GM10266 (cell line): Measurements from ENCODE around the gene KRT1.

Source experiments
- DNase-seq: peaks from one replicate; pipeline ENCODE4 v3.0.0; 2012; ENCODE audit errors: extremely low spot score
- CTCF ChIP-seq: IDR thresholded peaks from 2 replicates; pipeline ENCODE4 v1.5.1; 2012; ENCODE audit warnings: mild to moderate bottlenecking, low read depth; ENCODE audit not compliant: control insufficient read depth, insufficient read depth; ENCODE audit errors: missing control alignments

Gene KRT1

GRCh38 chr12:52687497-52688385 lies 7.5 kb upstream of the KRT1 start:
- no peak for TF ChIP-seq CTCF
- DNase-seq, result no peak

DNA sequence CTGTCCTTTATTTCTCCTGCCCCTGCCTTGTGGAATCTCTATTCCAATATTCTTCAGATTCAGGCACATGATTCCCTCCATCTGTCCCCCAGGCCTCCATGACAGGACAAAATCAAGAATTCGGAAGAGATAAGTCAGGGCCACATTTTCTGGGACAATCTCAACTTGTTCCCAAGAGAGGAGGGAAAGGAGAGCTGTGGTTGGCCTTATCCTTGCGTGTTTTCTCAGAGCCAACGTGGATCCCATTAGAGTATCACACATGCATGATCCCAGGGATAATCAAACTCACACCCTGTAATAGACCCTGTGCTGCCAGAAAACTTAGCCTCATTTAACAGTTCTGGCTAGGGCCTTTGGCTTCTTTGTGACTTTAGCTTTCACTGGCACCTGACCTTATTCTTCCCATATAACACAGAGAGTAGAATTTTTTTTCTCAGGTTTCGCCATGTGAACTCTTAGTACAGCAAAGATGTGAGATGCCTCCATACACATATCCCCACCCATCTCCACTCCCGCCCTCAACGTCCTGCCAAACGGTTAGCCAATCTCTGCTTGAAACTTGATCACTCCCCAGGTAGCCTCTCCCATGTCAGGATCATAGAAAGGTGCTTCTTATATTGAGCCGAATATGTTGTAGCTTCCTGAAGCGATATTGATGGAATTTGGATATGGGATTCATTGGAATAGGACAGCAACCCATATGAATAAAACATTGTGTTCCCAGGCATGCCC lies 6.7 kb upstream of the KRT1 start:
- TF ChIP-seq CTCF, result no peak
- DNase-seq, result no peak

DNA sequence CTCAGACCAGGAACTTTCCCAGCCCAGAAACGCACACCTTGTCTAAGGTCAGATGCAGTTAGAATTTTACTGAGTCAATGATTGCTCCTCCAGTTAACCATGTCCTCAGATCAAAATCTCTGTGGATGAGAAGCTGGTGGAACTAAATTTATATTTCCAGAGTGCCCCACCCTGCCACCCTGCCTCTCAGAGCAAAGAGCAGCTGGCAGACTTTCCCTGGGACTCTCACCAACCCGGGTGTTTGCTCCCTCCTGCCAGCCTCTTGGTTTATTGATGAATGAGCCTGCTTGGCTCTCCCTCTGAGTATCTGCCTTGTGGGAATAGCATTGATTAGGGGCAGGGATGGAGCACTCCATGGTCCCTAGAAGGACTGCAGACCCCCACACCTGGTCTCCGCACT lies 5.9 kb upstream of the KRT1 start:
- no peak for DNase-seq
- no peak for TF ChIP-seq CTCF

- DNase-seq, result no peak
- TF ChIP-seq CTCF, result no peak
These were observed 5.2 kb upstream of the KRT1 start for GRCh38 chr12:52685406-52685890.

DNA sequence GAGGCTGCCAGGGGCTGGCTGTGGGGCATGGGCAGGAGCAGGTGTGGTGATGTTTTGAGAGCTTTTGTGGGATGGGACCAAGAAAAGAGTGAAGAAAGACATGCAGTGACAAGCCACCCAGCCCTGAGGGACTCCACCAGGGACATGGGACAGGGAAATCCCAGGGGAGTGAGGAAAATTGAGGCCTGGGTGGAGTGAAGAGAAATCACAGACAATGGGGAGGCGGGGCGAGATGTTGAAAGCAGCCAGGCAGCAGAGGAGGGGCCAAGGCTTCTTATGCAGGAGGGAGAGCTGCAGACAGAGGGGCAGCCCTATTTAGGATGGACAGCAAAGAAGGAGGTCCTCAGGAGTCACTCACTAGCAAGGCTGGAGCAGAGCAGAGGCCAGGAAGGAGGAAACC lies 4.2 kb upstream of the KRT1 start:
- TF ChIP-seq CTCF, result no peak
- no peak for DNase-seq

- DNase-seq, result no peak
- no peak for TF ChIP-seq CTCF
These were observed 3.5 kb upstream of the KRT1 start for GRCh38 chr12:52683575-52684300.
